ENCODE data around the gene GSN.

DNA sequence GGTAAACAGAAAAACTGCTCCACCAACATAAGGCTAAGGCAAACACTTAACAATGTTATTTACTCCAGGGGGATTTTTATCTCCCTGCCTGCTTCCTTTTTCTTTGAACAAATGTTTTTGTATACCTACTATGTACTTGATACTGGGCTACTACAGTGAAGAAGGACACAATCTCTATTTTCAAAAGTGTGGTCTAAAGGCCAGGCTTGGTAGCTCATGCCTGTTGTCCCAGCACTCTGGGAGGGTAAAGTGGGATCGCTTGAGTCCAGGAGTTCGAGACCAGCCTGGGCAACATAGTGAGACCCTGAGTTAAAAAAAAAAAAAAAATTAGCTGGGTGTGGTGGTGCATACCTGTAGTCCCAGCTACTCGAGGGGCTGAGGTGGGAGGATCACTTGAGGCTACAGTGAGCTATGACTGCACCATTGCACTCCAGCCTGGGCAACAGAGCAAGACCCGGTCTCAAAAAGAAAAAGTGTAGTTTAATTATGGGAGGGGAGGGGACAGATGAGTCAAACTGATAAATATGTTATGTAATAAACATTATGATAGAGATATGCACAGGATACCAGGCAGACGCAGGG, 98.7 kb downstream of the GSN start:
- TF ChIP-seq, protein P1, sequence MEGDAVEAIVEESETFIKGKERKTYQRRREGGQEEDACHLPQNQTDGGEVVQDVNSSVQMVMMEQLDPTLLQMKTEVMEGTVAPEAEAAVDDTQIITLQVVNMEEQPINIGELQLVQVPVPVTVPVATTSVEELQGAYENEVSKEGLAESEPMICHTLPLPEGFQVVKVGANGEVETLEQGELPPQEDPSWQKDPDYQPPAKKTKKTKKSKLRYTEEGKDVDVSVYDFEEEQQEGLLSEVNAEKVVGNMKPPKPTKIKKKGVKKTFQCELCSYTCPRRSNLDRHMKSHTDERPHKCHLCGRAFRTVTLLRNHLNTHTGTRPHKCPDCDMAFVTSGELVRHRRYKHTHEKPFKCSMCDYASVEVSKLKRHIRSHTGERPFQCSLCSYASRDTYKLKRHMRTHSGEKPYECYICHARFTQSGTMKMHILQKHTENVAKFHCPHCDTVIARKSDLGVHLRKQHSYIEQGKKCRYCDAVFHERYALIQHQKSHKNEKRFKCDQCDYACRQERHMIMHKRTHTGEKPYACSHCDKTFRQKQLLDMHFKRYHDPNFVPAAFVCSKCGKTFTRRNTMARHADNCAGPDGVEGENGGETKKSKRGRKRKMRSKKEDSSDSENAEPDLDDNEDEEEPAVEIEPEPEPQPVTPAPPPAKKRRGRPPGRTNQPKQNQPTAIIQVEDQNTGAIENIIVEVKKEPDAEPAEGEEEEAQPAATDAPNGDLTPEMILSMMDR (IDR thresholded peaks at IDR 0.05), result no peak
- TF ChIP-seq POLR2AphosphoS5 (IDR thresholded peaks at IDR 0.05), result no peak

All from breast epithelium (tissue), 3 donors.